Tibial nerve (tissue), 4 donors: ENCODE data around the gene GDF7. TPM values are rescaled to one million over a fixed set of nuclear protein-coding genes. Genes with fewer than 3 reads are reported as not detected.

Experiments used
- DNase-seq, 2 donors: peaks; one replicate each; pipeline ENCODE4 v3.0.0-alpha.2; 2019; ENCODE audit warnings: low spot score in 2 of 2
- H3K27ac ChIP-seq, 4 donors: fragments of 200-600 bp; sonication (generic) in 3 of 4; one replicate each; pipeline ENCODE4 v1.5.1; 2017 to 2019; ENCODE audit warnings: mild to moderate bottlenecking in 1 of 4
- H3K27me3 ChIP-seq, 2 donors: fragments of 200-600 bp; sonication (generic) in 1 of 2; one replicate each; pipeline versions ENCODE4 v1.5.1 to v1.6.0; 2017 to 2019
- H3K36me3 ChIP-seq, 3 donors: fragments of 200-600 bp; sonication (generic); one replicate each; pipeline ENCODE4 v1.5.1; 2018 to 2019
- H3K4me1 ChIP-seq, 4 donors: fragments of 200-600 bp; sonication (generic) in 3 of 4; one replicate each; pipeline ENCODE4 v1.5.1; 2017 to 2019
- H3K4me3 ChIP-seq, 4 donors: fragments of 200-600 bp; sonication (generic) in 3 of 4; one replicate each; pipeline ENCODE4 v1.5.1; 2017 to 2019; ENCODE audit warnings: mild to moderate bottlenecking in 1 of 4, moderate library complexity in 1 of 4
- H3K9me3 ChIP-seq, 4 donors: fragments of 200-600 bp; sonication (generic) in 3 of 4; one replicate each; pipeline ENCODE4 v1.5.1; 2017 to 2019
- EP300 ChIP-seq, 2 donors: sonication (generic); formaldehyde crosslinking; IDR thresholded peaks; one replicate each; pipeline ENCODE4 v1.6.1; 2017; ENCODE audit warnings: antibody characterized with exemption in 2 of 2, mild to moderate bottlenecking in 1 of 2
- POLR2A ChIP-seq, 2 donors: fragments of 450-650 bp; IDR thresholded peaks; one replicate each; pipeline ENCODE4 v1.6.1; 2017; ENCODE audit warnings: antibody characterized with exemption in 2 of 2, mild to moderate bottlenecking in 2 of 2, moderate library complexity in 2 of 2
- WGBS, 2 donors: methylation state at CpG; one replicate each; pipeline ENCODE4 v1.1.5; 2018; 5-methylcytosine and 5-hydroxymethylcytosine counted together
- total RNA-seq, 4 donors: library from RNA; depleted of rRNA; stranded (reverse); fragments of >200 nt; gene quantifications; one replicate each; pipeline ENCODE4 v1.1.0, GENCODE V29; 2016
- TF ChIP-seq, protein P1 (sequence below), 5 experiments: fragments of 200-600 bp in 3 of 5; fragments of 450-650 bp in 2 of 5; sonication (generic) in 3 of 5; IDR thresholded peaks; one replicate each; pipeline ENCODE4 v1.5.1; 2016 to 2019; ENCODE audit warnings: antibody characterized with exemption in 5 of 5, mild to moderate bottlenecking in 3 of 5, moderate library complexity in 2 of 5

Gene GDF7
- total RNA-seq, 4 donors from 2014 or later, result 6.3 to 20.0 (median 16.6) TPM

DNA sequence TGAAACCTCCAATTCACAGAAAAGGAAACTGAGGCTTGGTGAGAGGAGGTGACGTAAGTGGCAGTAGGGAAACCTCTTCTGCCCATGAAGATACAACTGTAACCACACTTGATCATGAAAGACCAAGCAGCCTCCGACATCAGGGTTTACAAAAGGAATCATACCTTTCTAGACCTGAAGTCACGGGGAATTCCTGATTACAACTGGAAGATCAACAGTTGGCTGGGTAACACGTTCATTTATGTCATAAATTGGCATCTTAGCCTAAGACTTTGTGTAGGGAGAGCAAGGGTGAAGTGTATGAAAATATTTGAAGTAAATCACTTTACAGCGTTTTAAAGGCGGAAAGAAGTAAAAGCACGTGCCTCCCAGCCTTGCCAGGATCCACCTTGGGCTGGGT, 17.0 kb upstream of the GDF7 start:
- Histone ChIP-seq H3K9me3 (no peaks in the 10 kb centered on the region), H3K36me3 (peaks cover 0 to 23% (median 0%) of the 10 kb centered on the region in 3 donors)

DNA sequence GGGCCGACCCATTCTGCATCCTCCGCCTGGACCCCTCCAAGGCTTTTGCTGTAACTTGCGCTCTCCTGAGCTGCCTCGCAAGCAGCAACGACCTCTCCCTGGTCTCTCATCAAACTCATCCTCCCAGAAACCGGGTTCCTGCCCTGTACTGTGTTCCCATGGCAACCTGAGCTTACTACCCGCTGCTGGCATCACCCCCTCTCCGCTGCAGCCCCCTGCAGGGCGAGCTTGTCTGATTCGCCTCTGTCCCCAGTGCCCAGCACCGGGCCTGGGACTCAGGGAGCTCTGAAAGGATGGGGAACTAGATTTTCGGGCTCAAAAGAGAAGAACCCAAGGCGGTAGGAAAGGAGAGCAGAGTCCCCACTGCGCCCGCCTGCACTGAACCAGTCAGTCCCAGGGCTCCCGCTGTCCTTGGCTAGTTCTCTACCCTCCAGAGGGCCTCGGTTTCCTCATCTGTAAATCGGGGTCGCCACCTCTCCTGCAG, 16.5 kb upstream of the GDF7 start:
- WGBS, 2 donors, result 12% methylated on average over 17 to 19 of the region's 19 CpGs
- Histone ChIP-seq H3K36me3 (peaks cover 0 to 19% (median 0%) of the 10 kb centered on the region in 3 donors), H3K4me3 (peak overlapping the region; percentile 80 to 100 (median 90)), H3K4me1 (peaks cover 0 to 44% (median 28%) of the 10 kb centered on the region in 4 donors), H3K27me3 (peaks cover 0 to 4% of the 10 kb centered on the region in 2 donors), H3K27ac (peak overlapping the region; percentile 81 to 98 (median 97)), H3K9me3 (no peaks in the 10 kb centered on the region)
- no peak for TF ChIP-seq POLR2A (IDR thresholded peaks at IDR 0.05)
- no peak for TF ChIP-seq EP300 (IDR thresholded peaks at IDR 0.05)
- TF ChIP-seq, protein P1, sequence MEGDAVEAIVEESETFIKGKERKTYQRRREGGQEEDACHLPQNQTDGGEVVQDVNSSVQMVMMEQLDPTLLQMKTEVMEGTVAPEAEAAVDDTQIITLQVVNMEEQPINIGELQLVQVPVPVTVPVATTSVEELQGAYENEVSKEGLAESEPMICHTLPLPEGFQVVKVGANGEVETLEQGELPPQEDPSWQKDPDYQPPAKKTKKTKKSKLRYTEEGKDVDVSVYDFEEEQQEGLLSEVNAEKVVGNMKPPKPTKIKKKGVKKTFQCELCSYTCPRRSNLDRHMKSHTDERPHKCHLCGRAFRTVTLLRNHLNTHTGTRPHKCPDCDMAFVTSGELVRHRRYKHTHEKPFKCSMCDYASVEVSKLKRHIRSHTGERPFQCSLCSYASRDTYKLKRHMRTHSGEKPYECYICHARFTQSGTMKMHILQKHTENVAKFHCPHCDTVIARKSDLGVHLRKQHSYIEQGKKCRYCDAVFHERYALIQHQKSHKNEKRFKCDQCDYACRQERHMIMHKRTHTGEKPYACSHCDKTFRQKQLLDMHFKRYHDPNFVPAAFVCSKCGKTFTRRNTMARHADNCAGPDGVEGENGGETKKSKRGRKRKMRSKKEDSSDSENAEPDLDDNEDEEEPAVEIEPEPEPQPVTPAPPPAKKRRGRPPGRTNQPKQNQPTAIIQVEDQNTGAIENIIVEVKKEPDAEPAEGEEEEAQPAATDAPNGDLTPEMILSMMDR (IDR thresholded peaks at IDR 0.05), result no peak
- no peak for DNase-seq

More for the DNA sequence above, 17.0 kb upstream of the GDF7 start:
- Histone ChIP-seq H3K27me3 (peaks cover 0 to 4% of the 10 kb centered on the region in 2 donors), H3K27ac (peak overlapping the region; percentile 81 to 98 (median 97)), H3K4me1 (peaks cover 0 to 44% (median 28%) of the 10 kb centered on the region in 4 donors), H3K4me3 (peak overlapping the region; percentile 80 to 100 (median 90))
- DNase-seq, result no peak
- 65 to 73% methylated on average over 7 of the region's 7 CpGs for WGBS, 2 donors
- TF ChIP-seq EP300 (IDR thresholded peaks at IDR 0.05) (no peak), POLR2A (IDR thresholded peaks at IDR 0.05) (no peak)
- TF ChIP-seq, protein P1 (IDR thresholded peaks at IDR 0.05), result no peak

DNA sequence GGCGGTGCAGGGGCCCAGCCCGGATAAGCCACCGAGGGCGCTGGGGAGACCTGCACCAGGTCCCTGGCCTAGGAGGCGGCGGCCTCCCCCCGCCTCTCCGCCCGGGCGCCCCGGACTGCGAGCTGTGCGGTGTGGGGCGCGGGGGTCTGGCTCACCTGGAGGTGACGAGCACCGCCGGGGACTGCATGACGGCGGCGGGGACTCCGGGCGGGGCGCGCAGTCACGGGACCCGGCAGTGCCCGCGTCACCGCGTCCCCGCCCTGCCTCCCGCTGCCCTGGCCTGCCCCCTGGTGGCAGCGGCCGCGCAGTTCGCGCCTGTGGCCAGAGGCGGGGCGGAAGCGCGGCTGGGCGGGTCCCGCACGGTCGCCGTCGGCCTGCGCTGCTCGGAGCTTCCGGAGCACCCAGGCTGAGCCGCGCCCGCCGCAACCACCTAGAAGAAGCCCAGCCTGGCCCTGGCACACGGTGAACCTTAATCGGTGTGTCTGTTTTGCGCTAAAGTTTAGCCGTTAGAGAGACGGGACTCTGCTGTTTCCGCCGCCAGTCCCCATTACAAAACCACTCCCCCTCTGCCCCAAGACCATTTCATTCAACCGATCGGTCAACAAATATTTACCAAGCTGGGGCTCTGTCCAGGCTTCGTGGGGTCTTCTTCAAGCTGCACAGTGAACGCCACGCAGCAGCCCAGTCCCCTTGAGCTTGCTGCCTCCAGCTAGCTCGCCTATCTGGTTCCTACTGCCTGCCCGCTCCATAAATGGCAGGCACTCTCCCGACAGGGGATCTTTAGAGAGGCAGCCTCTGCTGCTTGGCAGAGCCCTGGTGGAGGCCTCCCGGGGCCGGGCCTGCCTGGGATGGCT, 15.8 kb upstream of the GDF7 start, which contains the start of gene HS1BP3:
Gene HS1BP3, minus strand, starts transcription at position 222 of the 854 bp plus-strand sequence. Its CDS starts 35 bp downstream, at position 187.
- peak; percentile 82 to 95 for TF ChIP-seq POLR2A (IDR thresholded peaks at IDR 0.05)
- TF ChIP-seq EP300 (IDR thresholded peaks at IDR 0.05), result peak in 1 of 2 donors; percentile 90
- TF ChIP-seq, protein P1 (IDR thresholded peaks at IDR 0.05), result peak; percentile 97 to 100 (median 100)
- DNase-seq, result peak; percentile 72 to 74
- WGBS, 2 donors, result 0 to 1% methylated on average over 13 to 16 of the region's 72 CpGs
- H3K4me3 ChIP-seq, result peak within 1 kb of the TSS; percentile 80 to 100 (median 90)
- no peaks in the 10 kb centered on the region for H3K9me3 ChIP-seq
- H3K27ac ChIP-seq, result peak within 1 kb of the TSS; percentile 81 to 98 (median 97)
- peaks cover 0 to 12% (median 0%) of the 10 kb centered on the region in 3 donors for H3K36me3 ChIP-seq
- H3K4me1 ChIP-seq, result peaks cover 0 to 44% (median 28%) of the 10 kb centered on the region in 4 donors
- H3K27me3 ChIP-seq, result peaks cover 0 to 4% of the 10 kb centered on the region in 2 donors

DNA sequence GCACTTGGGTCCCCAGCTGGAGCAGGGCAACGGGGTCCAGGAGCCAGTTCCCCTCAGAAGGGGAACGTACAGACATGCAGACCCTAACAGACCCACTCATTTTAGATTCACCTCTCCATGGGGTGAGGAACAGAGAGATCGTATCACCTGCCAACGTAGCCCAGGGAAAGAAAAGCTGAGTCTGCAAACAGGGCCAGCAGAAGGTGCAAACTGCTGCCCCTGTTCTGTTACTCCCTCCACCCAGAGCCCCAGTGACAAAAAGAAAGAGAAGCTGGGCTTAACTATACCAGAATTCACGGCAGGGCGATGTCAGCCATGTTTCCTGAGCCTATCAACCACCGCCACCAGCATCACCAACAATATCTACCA, 15.2 kb upstream of the GDF7 start:
- Histone ChIP-seq H3K27ac (peak overlapping the region in 3 of 4 donors; percentile 96 to 98 (median 98)), H3K4me3 (peak overlapping the region in 3 of 4 donors; percentile 80 to 100 (median 99))
- DNase-seq, result no peak

More for the DNA sequence above, 15.2 kb upstream of the GDF7 start:
- Histone ChIP-seq H3K36me3 (peaks cover 0 to 6% (median 0%) of the 10 kb centered on the region in 3 donors), H3K27me3 (peaks cover 0 to 4% of the 10 kb centered on the region in 2 donors), H3K9me3 (no peaks in the 10 kb centered on the region), H3K4me1 (peaks cover 0 to 42% (median 28%) of the 10 kb centered on the region in 4 donors)
- TF ChIP-seq, protein P1 (IDR thresholded peaks at IDR 0.05), result no peak
- TF ChIP-seq POLR2A (IDR thresholded peaks at IDR 0.05), result no peak
- no peak for TF ChIP-seq EP300 (IDR thresholded peaks at IDR 0.05)
- 70 to 75% methylated on average over 7 of the region's 7 CpGs for WGBS, 2 donors
